Pancreas (tissue), 10 donors: ENCODE measurements around the gene CFAP299. TPM values are rescaled to one million over a fixed set of nuclear protein-coding genes. Genes with fewer than 3 reads are reported as not detected.

Experiments used
- ATAC-seq, 4 donors: fragments of 200-7000 bp; cut with Tn5 transposase; one replicate each; pipeline versions ENCODE4 v1.8.0 to v1.9.1; 2020; ENCODE audit warnings: mild to moderate bottlenecking in 4 of 4, moderate library complexity in 4 of 4
- DNase-seq, 6 donors: peaks; one replicate each; pipeline ENCODE4 v3.0.0-alpha.2; 2020
- FAIRE-seq: peaks from 2 replicates; lab custom pipeline; 2012; peaks lifted over from hg19 to GRCh38; lab: Jason Lieb, UNC
- H3K27ac ChIP-seq, 4 donors: fragments of 200-600 bp; sonication (generic); 1 replicate in 3 of 4; 2 replicates in 1 of 4; pipeline versions ENCODE4 v1.5.0 to v1.8.0; 2020
- H3K27me3 ChIP-seq, 4 donors: fragments of 200-600 bp; one replicate each; pipeline ENCODE4 v1.8.0; 2021
- H3K36me3 ChIP-seq, 3 donors: fragments of 200-600 bp; sonication (generic) in 1 of 3; one replicate each; pipeline versions ENCODE4 v1.5.0 to v1.8.0; 2020 to 2021
- H3K4me1 ChIP-seq, 3 donors: fragments of 200-600 bp; one replicate each; pipeline ENCODE4 v1.8.0; 2021
- H3K4me3 ChIP-seq, 4 donors: fragments of 200-600 bp; sonication (generic) in 2 of 4; one replicate each; pipeline versions ENCODE4 v1.5.0 to v1.8.0; 2020 to 2021
- H3K9me3 ChIP-seq, 4 donors: fragments of 200-600 bp; one replicate each; pipeline ENCODE4 v1.8.0; 2021
- WGBS, 2 donors: extraction: QIAGEN DNeasy Blood & Tissue Kit; methylation state at CpG; one replicate each; pipeline ENCODE4 v1.1.7; 2013; 5-methylcytosine and 5-hydroxymethylcytosine counted together
- intact Hi-C, 3 donors: fragments of 100-400 bp; cut with DNase I; formaldehyde crosslinking; loops; one replicate each; pipeline versions ENCODE4 v1.11.1 to v1.14.2; 2022
- polyA plus RNA-seq, 2 donors: library from polyadenylated mRNA; stranded (reverse); fragments of 200-250 nt; gene quantifications; one replicate each; pipeline ENCODE4 v1.2.3, GENCODE V29; 2013
- total RNA-seq, 6 donors: library from RNA; stranded (reverse); fragmentation: NEBNext Ultra II Directional in 4 of 6; extraction: Animal tissue kit (Norgen Biotek cat#: 25700) in 4 of 6; gene quantifications; one replicate each; pipeline versions ENCODE4 v1.2.1 to v1.2.4, GENCODE V29; 2021 to 2023
- TF ChIP-seq, protein P1 (sequence below), 4 donors: fragments of 200-600 bp; sonication (generic) in 3 of 4; IDR thresholded peaks; one replicate each; pipeline versions ENCODE4 v1.5.0 to v1.8.0; 2021; ENCODE audit warnings: antibody characterized with exemption in 4 of 4
- donor health status: healthy with polysubstance abuse.
- donor health status: DM: no; HTN: no; CAD: no; lungs with moderate emphysema.
- donor health status: DM: no; HTN: no; CAD: no.
- donor health status: control.
- donor health status: control.
- donor health status: Bipolar disorder and iron deficiency.
- donor health status: DM: yes; HTN: yes; CAD: no.
- donor health status: DM: no; HTN: no; CAD: no.
- donor health status: DM: no; HTN: no; CAD: no.
- donor health status: DM: yes; HTN: yes; CAD: no.

CFAP299 gene
- total and polyA plus RNA-seq, 8 donors = 0.14 TPM; not detected in 7

DNA sequence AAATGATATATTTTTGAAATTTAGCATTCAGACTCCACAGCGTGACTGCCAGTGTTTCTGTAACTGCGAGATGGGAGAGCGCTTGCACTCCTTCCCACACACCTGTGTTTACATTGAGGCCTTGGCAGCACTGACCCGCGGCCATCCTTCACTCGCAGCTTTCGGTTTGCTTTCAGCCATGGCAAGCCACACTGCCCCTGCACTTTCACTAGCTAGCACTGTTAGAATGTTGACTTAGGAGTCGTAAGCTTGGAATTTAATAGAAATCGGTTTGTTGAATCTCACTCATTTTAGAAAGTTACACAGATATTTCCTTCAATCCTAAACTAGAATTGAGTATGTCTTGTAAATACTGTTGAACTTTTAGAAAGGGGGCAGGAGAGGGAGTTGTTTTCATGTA, 136.2 kb downstream of the CFAP299 start:
- TF ChIP-seq, protein P1, sequence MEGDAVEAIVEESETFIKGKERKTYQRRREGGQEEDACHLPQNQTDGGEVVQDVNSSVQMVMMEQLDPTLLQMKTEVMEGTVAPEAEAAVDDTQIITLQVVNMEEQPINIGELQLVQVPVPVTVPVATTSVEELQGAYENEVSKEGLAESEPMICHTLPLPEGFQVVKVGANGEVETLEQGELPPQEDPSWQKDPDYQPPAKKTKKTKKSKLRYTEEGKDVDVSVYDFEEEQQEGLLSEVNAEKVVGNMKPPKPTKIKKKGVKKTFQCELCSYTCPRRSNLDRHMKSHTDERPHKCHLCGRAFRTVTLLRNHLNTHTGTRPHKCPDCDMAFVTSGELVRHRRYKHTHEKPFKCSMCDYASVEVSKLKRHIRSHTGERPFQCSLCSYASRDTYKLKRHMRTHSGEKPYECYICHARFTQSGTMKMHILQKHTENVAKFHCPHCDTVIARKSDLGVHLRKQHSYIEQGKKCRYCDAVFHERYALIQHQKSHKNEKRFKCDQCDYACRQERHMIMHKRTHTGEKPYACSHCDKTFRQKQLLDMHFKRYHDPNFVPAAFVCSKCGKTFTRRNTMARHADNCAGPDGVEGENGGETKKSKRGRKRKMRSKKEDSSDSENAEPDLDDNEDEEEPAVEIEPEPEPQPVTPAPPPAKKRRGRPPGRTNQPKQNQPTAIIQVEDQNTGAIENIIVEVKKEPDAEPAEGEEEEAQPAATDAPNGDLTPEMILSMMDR (IDR thresholded peaks at IDR 0.05) = no peak
- H3K4me3 ChIP-seq = peak overlapping the region in 2 of 4 donors; percentile 6 to 8
- peak; percentile 19 to 71 (median 30) for DNase-seq
- no peak overlapping the region for H3K27ac ChIP-seq
- intact Hi-C loops = no loop called here
- no peaks in the 10 kb centered on the region for H3K27me3 ChIP-seq
- peak; percentile 76 to 99 (median 95) for ATAC-seq
- FAIRE-seq = no peak
- 8 to 11% methylated on average over 9 of the region's 9 CpGs for WGBS, 2 donors
- H3K36me3 ChIP-seq = no peaks in the 10 kb centered on the region
- H3K4me1 ChIP-seq = no peaks in the 10 kb centered on the region
- H3K9me3 ChIP-seq = no peaks in the 10 kb centered on the region

DNA sequence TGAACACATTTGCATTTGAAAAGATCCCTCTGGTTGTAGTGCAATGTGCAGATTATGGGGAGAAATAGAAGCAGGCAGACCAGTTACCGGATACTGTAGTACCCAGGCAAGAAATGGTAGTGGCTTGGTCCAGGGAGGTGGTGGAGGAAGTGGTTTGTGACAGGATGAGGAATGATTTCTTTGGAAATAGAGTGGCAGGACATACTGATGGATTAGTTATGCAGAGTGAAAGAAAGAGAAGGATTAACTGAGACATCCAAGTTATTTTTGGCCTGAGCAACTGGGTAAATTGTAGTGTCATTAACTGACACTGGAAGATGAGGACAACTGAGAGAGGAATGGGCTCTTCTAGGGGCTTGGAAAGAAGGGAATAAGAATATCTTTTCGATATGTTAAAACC, 139.7 kb downstream of the CFAP299 start:
- Histone ChIP-seq H3K27me3 (no peaks in the 10 kb centered on the region), H3K4me1 (no peaks in the 10 kb centered on the region), H3K9me3 (no peaks in the 10 kb centered on the region), H3K27ac (no peak overlapping the region), H3K36me3 (no peaks in the 10 kb centered on the region), H3K4me3 (no peak overlapping the region)
- WGBS, 2 donors = 82 to 86% methylated on average over 2 of the region's 2 CpGs
- intact Hi-C loops = no loop called here
- TF ChIP-seq, protein P1 (IDR thresholded peaks at IDR 0.05) = no peak
- ATAC-seq (no peak), DNase-seq (no peak), FAIRE-seq (no peak)

DNA sequence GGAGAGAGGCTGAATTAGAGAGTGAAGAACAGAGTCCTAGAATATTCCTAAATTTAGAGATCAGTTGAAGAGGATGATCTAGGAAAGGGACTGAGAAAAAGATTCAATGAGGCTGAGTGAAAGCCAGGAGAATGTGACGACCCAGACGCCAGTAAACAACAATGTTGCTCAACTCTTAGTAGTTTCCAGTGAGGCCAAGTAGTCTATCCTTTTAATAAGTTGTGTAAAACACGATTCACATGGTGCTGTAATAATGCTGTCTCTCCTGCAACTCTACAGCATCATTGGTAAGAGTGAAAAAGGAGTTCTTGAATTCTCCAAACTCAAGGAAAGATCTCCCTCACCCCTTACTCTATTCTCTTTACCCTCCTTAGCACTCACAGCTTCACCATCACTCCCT, 140.3 kb downstream of the CFAP299 start:
- FAIRE-seq (no peak), DNase-seq (no peak), ATAC-seq (no peak)
- TF ChIP-seq, protein P1 (IDR thresholded peaks at IDR 0.05) = no peak
- Histone ChIP-seq H3K36me3 (no peaks in the 10 kb centered on the region), H3K27me3 (no peaks in the 10 kb centered on the region), H3K4me1 (no peaks in the 10 kb centered on the region), H3K4me3 (no peak overlapping the region), H3K27ac (no peak overlapping the region), H3K9me3 (no peaks in the 10 kb centered on the region)
- intact Hi-C loops = no loop called here
- 52 to 66% methylated on average over 3 of the region's 3 CpGs for WGBS, 2 donors

DNA sequence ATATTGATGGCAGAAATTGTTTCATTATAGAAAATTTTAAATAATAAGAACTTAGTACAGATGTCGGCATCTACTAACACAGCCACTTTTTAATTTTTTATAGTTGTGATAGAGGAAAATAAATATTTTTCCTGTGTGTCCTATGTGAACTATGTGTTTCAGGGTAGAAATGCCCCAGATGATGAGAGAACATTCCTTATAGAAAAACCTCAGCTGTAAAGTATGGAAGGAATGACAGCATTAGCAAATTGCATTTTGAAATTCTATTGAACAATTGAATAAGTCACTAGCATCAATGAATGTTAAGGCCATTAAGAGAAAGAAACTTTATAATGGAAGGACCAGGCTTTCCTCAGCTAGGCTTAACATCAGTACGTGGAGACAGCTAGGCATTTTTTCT, 149.2 kb downstream of the CFAP299 start:
- TF ChIP-seq, protein P1 (IDR thresholded peaks at IDR 0.05) = no peak
- H3K4me3 ChIP-seq = no peak overlapping the region
- FAIRE-seq (no peak), ATAC-seq (no peak), DNase-seq (no peak)
- no peaks in the 10 kb centered on the region for H3K27me3 ChIP-seq
- no peaks in the 10 kb centered on the region for H3K36me3 ChIP-seq
- 80 to 82% methylated on average over 2 of the region's 2 CpGs for WGBS, 2 donors
- no peaks in the 10 kb centered on the region for H3K9me3 ChIP-seq
- H3K27ac ChIP-seq = no peak overlapping the region
- no peaks in the 10 kb centered on the region for H3K4me1 ChIP-seq
- intact Hi-C loops = no loop called here

DNA sequence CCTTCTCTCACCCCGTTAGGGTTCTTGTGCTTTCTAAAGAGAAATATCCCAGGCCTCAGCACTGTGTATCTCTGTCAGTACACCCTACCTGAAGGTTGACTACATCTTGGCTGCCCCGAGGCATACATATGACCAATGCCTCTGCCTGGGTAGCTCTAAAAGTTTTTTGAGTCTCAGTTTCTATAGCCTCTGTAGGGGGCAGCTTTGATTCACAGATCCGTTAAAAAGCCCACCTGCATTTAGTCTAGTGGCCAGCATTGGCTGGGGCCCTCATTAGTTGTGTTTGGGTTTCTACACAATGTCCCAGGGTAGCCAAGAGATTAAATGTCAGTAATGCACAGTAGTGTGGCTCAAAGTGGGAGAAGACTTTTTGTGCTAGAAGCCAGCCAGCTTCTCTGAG, 151.1 kb downstream of the CFAP299 start:
- FAIRE-seq (no peak), DNase-seq (no peak), ATAC-seq (no peak)
- Histone ChIP-seq H3K27ac (no peak overlapping the region), H3K9me3 (no peaks in the 10 kb centered on the region), H3K4me1 (no peaks in the 10 kb centered on the region), H3K27me3 (no peaks in the 10 kb centered on the region), H3K36me3 (no peaks in the 10 kb centered on the region), H3K4me3 (no peak overlapping the region)
- TF ChIP-seq, protein P1 (IDR thresholded peaks at IDR 0.05) = no peak
- intact Hi-C loops = no loop called here
- WGBS, 2 donors = 53 to 59% methylated on average over 3 of the region's 3 CpGs
